Activated naive CD4-positive, alpha-beta T cell treated with anti-CD3 and anti-CD28 coated beads, Interleukin-2, amount 50 U/mL, for 16 hours (primary cell): ENCODE data around the gene REC8.
"Not testable (repeated sequence)": the region's sequence is repeated elsewhere in the genome, so short reads cannot be mapped to it uniquely, and the experiment has no call there.

ENCODE experiments used
- DNase-seq: peaks from one replicate; pipeline ENCODE4 v3.0.0-alpha.2; 2020

Gene REC8

GRCh38 chr14:24185026-24185425 is 13.1 kb downstream of the REC8 start:
- no peak for DNase-seq

DNA sequence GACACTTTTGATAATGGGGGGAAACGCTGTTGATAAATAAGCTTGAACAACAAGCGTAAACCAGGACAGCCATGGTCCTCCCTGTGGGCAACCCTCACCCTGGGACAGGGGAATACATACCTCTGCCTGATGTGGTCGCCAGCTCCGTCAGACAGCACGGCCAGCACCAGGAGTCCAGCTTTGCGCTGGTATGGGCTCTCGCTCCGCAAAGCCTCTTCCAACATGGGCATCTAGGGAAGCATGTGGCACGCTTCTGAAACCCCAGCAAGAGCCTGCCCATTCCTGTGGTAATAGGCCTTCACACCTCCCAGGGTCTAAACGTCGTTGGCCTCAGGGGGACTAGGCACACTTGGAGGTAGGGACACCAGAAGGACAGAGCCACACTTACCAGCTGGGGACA is 13.9 kb downstream of the REC8 start:
- DNase-seq: no peak

DNA sequence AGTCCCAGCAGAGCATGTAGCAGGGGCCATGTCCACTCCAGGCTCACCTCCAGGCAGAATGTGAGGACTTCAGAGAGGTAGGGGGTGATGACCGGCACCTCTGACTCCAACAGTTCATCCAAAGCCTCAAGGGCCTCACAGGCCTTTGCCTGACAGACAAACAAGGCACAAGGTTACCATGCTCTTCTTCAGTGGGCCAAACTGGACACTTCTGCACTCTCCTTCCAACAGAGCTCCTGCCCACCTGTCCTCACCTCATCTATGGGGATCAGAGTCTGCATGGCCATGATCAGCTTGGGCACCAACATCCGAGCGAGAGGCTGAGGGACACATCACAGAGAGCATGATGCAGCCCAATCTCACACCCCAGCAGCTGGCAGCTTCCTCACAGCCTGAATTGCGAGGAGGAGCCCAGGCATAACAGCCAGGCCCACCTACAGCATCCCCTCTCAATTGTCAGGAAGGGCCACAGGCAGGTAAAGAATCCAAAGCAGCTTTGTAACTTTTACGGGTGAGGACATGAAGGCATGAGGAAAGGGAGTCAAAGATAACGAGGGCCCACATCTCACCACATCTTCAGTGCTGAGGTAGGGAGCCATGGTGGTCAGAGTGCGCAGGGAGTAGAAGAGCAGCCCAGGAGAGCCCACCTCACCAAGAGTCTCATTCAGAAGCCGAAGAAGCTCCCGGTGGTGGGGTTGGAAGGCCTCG is 15.1 kb downstream of the REC8 start:
- no peak for DNase-seq

DNA sequence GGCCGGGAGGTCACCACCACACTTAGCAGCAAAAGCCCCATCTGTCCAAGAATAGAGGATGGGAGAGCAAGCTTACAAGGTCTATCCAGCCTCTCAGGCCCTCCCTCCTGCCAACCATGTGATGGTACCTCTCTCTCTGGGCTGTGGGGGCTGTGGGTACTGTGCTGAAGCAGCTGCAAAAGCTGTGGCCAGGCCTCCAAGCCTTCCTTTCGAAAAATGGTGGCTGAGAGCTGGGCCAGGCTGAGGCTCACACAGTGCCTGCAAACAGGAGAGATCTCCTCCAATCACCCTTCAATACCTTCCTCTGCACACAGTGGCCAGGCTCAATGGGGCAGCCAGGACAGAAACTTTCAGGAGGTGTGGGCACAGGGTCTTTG is 15.6 kb downstream of the REC8 start:
- DNase-seq: no peak

GRCh38 chr14:24188251-24189058 is 16.6 kb downstream of the REC8 start, which contains the start of gene IPO4:
Gene IPO4, minus strand, starts transcription at chr14:24188816. Its CDS starts 29 bp downstream, at chr14:24188787.
- peak; percentile 95 for DNase-seq

DNA sequence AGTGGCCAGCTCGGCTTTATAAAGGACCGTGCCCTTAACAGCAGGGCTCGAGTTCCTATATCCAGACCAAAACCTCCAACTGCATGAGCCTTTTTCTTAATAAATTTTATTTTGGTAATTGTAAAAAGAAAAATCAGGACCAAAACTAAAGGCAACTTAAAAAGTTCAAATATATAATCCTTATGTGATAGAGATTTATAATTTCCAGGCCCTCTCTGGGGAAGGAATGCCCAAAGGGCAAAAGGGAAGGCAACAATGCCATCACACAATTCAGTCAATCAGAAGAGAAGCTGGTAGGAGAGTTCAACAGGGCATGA is 17.1 kb downstream of the REC8 start:
- no peak for DNase-seq

- DNase-seq: no peak
Measured at GRCh38 chr14:24189460-24189859, 17.6 kb downstream of the REC8 start.

DNA sequence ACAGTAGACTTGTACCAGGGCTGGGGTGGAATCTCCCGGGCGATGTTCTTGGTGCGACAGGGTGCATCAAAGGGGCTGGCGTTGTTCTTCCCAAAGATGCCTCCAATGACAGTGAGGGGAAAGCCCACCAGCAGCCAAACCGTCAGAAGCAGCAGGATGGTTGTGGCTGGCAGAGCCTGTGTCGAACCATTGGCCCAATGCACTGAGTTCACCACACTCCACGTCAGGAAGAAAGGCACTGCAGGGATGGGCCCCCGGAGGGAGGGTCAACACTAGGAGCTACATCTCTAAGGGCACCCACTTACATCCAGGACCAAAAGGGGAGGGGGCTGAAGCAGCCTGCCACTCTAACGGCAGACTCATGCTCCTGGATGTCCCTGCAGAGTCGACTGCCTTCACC is 18.5 kb downstream of the REC8 start:
- no peak for DNase-seq

GRCh38 chr14:24192933-24193332 is 21.1 kb downstream of the REC8 start:
- no peak for DNase-seq

DNA sequence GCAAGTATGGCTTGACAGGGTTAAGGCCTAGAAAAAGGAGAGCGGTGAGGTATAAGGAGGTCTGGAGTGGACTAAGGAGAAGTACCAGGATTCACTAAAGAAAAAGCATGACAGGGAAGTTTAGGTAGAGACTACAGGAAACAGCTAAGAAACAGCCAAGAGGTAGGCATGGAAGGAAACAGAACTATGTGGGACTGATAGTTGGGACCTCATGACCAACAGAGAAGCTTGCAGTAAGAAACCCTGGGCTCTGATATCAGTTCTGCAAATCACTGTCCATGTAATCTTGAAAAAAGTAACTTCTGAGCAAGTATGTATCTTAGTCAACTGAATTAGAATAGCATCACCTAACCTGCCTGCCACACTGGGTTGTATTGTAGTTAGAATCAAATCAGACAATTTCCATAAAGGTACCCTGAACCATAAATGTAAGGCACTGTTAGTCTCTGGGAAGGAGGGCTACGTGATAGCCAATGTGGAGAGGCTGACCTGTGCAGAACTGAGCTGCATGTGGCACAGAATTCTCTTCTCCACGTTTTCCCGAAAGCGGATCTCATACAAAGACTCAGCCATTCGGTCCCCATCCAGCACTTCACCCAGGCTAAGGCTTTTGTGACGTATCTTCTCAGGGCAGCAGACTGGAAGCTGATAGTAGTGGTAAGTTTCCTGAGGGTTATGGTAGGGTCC is 22.4 kb downstream of the REC8 start:
- no peak for DNase-seq

DNA sequence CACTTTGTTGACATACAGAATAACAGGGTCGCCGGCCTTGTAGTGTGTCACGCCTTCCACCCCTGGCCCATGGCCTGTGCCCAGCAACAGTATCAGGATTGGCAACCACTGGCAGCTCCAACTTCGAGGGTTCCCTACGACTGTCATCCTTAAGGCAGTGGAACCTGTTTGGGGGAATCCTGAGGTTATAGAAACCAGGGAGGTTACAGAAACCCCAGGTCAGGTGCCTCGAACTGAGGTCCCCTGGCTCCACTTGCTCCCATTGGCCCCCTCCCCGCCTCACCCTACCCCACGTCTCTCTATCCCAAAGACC is 22.9 kb downstream of the REC8 start:
- no peak for DNase-seq

DNA sequence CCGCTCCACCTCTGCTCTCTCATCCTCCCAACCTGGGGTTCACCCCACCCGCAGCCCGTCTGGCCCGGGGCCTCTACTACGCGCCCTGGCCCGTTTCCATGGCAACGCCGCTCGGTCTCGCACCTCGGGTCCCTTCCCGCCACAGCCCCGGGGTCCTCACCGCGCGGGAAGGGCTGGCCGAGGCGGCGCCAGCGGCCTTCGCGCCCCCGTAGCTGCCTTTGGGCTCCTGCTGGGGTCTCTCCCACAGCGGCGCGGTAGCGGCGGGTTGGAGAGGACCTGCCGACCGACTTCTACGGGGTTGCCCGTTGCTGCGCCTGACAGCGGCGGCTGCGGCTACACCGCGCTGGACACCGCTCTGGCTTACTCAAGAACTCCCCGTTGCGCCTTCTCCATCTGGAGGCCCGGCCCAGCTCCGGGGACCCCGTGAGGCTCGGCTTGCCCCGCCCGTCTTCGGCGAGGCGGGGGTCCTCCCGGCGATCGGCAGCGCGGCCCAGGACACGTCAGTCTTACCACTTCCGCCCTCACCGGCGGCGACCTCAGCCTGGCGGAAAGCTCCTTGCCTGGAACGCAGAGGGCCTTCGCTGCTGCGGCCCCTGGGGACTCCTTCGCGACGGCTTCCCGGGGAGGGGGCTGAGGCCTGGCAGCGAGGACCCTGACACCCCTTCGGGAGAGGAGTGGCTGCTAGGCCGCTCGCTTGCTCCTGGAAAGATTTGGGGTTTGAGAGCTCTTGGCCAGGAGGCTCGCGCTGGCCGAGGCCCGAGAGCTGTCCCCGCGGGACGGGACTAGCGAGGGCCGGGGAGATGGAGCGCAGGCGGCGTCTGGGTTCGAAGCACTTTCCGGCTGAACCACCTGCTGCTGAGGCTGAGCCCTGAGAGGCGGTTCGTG is 23.5 kb downstream of the REC8 start, which contains the start of gene TM9SF1:
Gene TM9SF1 (minus strand): TSS at position 256 of the 885 bp plus-strand sequence. CDS start 422 bp downstream, outside the sequence.
- DNase-seq: peak; percentile 89

DNA sequence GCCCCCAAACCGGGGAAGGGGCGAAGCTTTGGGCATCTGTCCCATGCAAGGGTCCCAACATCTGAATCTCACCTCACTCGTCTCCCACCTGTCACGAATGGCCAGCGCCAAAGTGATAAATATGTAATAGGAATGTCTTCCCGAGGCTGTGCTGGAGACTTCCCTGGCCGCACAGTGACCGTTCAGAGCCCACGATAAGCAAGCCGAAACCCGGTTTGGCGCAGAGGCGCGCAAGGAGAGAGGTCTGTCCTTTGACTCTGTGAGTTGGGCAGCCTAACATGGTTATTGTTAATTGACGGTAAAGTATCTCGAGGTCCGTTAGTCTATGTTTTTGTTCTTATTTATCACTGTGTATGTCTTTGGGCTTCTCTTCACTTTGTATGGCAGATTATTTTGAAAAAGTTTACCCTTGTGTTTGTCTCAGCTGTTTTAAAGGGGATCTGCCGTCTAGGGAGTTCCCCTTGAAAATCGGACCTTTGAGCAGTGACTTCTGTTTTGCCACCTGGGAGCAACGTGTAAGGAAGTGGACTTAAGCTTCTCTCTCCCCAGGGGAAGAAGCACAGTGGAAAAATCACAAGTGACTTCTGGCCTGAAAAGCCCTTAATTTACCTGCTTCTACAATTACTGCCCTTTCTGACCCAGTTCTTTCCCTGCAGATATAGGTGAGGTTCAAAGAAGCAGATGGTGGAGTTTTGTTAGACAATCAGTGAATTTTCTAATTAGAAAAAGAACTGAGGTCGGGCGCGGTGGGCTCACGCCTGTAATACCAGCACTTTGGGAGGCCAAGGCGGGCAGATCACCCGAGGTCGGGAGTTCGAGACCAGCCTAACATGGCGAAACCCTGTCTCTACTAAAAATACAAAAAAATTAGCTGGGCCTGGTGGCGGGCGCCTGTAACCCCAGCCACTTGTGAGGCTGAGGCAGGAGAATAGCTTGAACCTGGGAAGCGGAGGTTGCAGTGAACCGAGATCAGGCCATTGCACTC is 24.5 kb downstream of the REC8 start:
- DNase-seq: no peak

DNA sequence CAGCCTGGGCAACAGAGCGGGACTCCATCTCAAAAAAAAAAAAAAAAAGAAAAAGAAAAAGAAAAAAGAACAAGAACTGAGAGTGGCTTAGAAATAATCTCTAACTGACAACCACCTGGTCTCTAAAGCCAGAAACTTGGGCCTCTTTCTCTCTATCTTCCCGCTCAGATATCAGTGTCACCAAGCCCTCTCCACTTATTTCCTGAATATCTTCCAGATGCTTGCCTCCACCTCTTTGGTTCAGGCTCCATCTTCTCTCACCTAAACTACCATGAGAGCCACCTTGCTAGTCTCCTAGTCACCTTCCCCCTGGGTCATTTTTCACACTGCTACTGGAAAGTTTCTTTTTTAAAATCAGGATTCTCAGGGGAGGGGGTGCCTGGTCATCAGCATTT is 25.2 kb downstream of the REC8 start:
- DNase-seq: no peak

DNA sequence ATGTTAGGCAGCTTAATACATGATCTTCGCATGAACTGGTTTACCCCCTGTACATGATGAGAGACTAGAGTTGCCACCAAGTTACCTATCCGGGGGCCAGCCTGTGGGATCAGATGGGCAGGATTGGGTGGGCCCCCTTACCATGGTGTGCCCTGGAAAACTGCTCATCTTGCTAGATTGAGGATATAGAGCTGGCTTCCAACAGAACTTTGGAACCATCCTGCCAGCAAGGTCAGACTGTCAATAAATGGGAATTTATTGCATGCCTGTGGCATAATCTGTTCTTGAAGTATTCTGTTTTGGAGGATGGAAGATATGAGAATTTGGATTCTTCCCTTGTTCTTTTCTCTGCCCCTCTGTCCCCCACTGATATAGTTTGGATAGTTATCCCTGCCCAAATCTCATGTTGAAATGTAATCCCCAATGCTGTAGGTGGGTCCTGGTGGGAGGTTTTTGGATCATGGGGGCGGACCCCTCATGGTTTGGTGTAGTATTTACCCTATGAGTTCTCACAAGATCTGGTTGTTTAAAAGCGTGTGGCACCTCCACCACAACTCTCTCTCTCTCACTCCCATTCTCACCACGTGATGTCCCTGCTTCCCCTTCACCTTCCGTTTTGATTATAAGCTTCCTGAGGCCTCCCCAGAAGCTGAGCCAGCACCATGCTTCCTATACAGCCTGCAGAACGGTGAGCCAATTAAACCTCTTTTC is 27.1 kb downstream of the REC8 start:
- DNase-seq: no peak

GRCh38 chr14:24202538-24202937 is 30.7 kb downstream of the REC8 start:
- not testable (repeated sequence) for DNase-seq

DNA sequence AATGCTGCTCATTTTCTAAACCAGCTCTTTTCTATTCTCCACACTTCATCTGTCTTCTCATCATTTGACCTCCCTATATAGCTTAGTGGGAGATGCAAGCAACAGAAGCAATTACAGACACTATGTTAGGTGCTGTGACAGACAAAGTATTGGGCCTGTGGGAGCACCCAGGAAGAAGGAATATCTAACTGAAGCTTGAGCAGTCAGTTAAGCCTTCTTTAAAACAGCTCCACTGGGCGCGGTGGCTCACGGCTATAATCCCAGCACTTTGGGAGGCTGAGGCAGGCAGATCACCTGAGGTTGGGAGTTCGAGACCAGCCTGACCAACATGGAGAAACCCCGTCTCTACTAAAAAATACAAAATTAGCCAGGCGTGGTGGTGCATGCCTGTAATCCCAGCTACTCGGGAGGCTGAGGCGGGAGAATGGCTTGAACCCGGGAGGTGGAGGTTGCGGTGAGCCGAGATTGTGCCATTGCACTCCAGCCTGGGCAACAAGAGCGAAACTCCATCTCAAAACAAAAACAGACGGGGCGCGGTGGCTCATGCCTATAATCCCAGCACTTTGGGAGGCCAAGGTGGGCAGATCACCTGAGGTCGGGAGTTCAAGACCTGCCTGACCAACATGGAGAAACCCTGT is 31.5 kb downstream of the REC8 start:
- DNase-seq: not testable (repeated sequence)

DNA sequence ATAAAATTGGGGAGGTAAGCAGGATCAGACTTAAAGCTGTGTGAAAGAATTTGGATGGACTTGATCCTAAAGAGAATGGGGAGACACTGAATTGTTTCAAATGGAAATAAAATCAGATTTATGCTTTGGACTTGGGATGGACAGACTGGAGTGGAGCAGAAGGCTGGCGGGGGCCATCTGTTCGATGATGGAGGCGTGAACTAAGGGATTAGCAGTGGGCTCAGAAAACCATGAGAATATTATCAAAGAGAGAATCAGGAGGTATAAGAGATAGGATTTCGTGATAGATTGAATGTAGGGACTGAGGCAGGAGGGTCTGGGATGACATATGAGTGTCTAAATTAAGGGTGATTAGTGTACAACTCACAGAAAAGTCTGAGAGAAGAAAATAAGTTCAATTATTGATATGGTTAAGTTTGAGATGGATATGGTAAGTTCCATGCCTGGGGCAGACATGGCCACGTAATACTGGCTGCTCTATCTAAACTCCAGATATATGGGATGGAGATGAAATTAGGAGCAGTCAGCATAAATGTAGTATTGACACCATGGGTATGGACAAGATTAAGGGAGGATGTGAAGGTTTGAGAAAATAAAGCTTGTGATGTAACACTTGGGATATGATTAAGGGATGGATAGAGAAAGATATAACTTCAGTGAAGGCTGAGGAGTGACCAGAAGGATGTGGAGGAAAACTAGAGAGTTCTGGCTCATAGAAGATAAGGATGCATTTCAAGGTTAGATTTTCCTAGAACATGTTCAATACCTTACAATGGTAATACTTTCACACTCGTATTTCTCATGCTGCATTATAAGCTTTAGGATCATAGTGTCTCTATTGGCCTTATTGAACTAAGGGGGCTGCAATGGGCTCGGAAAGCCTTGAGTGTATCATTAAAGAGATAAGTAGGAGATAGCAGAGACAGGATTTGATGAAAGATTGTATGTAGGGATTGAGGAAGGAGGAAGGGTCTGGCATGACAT is 32.6 kb downstream of the REC8 start:
- DNase-seq: no peak
